ENCODE results near the gene PRX. TPM values are rescaled to one million over a fixed set of nuclear protein-coding genes. Genes with fewer than 3 reads are reported as not detected.

Gene PRX
- total and polyA plus RNA-seq, 2 of the 13 experiments (the other 11 are each of a cell fraction or from before 2014, with no cell fraction given): 0.66 TPM

- no peak for TF ChIP-seq ZNF75D (CRISPR knock-in tag; IDR thresholded peaks at IDR 0.05; ENCODE audit: borderline replicate concordance)
- TF ChIP-seq ZBTB43 (CRISPR knock-in tag; conservative IDR thresholded peaks at IDR 0.05): no peak
- no peak for TF ChIP-seq ZNF7 (CRISPR knock-in tag; IDR thresholded peaks at IDR 0.05)
- TF ChIP-seq SP1 (IDR thresholded peaks at IDR 0.05): no peak
- TF ChIP-seq SP1 (CRISPR knock-in tag; IDR thresholded peaks at IDR 0.05): peak; percentile 41; the same call in 1 of the 2 replicates
- no peak for TF ChIP-seq TRIM24 (CRISPR knock-in tag; IDR thresholded peaks at IDR 0.05)
- 0 out of 2 replicates have a peak, but pooled peaks have one; percentile 54 for TF ChIP-seq ZNF790 (CRISPR knock-in tag; IDR thresholded peaks at IDR 0.05; ENCODE audit: borderline replicate concordance)
- no peak for TF ChIP-seq IKZF1 (IDR thresholded peaks at IDR 0.05)
- no peak for TF ChIP-seq CERS6 (CRISPR knock-in tag; IDR thresholded peaks at IDR 0.05)
- TF ChIP-seq KDM5B (CRISPR knock-in tag; IDR thresholded peaks at IDR 0.05; ENCODE audit: borderline replicate concordance): no peak; the same call in 1 of the 2 replicates
- TF ChIP-seq ZNF230 (CRISPR knock-in tag; IDR thresholded peaks at IDR 0.05): no peak
- no peak for TF ChIP-seq FIP1L1 (IDR thresholded peaks at IDR 0.05; ENCODE audit: borderline replicate concordance, insufficient read depth, low read depth, low read length)
- peak; percentile 90 for TF ChIP-seq KDM1A (CRISPR knock-in tag; IDR thresholded peaks at IDR 0.05)
- TF ChIP-seq SP4 (CRISPR knock-in tag; IDR thresholded peaks at IDR 0.05): peak; percentile 29; the same call in 1 of the 2 replicates
- TF ChIP-seq NFKB2 (CRISPR knock-in tag; IDR thresholded peaks at IDR 0.05; ENCODE audit: borderline replicate concordance): peak; percentile 36; the same call in 1 of the 2 replicates
- no peak for TF ChIP-seq GABPB1 (CRISPR knock-in tag; IDR thresholded peaks at IDR 0.05)
- no peak for TF ChIP-seq IKZF5 (CRISPR knock-in tag; IDR thresholded peaks at IDR 0.05)
- TF ChIP-seq DNMT1 (CRISPR knock-in tag; IDR thresholded peaks at IDR 0.05): no peak
- 0 out of 2 replicates have a peak, but pooled peaks have one; percentile 65 for TF ChIP-seq ZSCAN29 (CRISPR knock-in tag; conservative IDR thresholded peaks at IDR 0.05)
- TF ChIP-seq CC2D1A (CRISPR knock-in tag; IDR thresholded peaks at IDR 0.05): no peak
- no peak for TF ChIP-seq ZIK1 (CRISPR knock-in tag; IDR thresholded peaks at IDR 0.05; ENCODE audit: borderline replicate concordance, low read depth)
- TF ChIP-seq HNRNPLL (IDR thresholded peaks at IDR 0.05; ENCODE audit: low read depth, low read length, poor library complexity, severe bottlenecking): peak; percentile 95
- peak; percentile 49; the same call in 1 of the 2 replicates for TF ChIP-seq POLR2G (IDR thresholded peaks at IDR 0.05; ENCODE audit: low read depth, low read length)
- no peak for TF ChIP-seq ZNF614 (CRISPR knock-in tag; IDR thresholded peaks at IDR 0.05; ENCODE audit: borderline replicate concordance)
- TF ChIP-seq KAT8 (CRISPR knock-in tag; IDR thresholded peaks at IDR 0.05): no peak
- TF ChIP-seq ZNF275 (CRISPR knock-in tag; IDR thresholded peaks at IDR 0.05; ENCODE audit: borderline replicate concordance): no peak
Observed at GRCh38 chr19:40403262-40403984, 9.8 kb downstream of the PRX start (continued).

Measured in HepG2 (cell line).